GM12891 (cell line): ENCODE results near the gene MBD3.

Experiments used
- POLR2A ChIP-seq: IDR thresholded peaks from 2 replicates; pipeline ENCODE4 v1.6.1; 2011; ENCODE audit warnings: low read depth, low read length, control low read depth
- TAF1 ChIP-seq: IDR thresholded peaks from 2 replicates; pipeline ENCODE4 v1.6.1; 2011; ENCODE audit warnings: low read depth, low read length, control low read depth

DNA sequence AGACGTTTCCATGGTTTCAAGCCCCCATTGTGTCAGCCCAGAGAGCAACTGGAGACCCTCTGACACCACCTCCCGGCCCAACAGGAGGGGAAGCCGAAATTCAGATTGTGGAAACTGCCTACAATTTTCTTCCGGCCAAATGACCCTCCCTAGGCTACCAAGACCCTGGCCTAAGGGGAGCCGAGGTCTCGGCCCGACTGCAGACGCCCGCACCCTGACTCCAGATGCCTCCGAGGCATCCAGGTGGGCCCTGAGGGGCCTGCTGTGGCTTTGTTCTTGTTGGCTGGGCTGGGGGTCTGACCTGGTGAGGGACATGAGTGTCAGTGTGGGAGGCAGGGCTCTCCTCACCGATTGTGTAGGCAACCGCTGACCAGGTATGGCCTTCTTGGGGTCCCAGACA is 34.1 kb downstream of the MBD3 start:
- TF ChIP-seq POLR2A (no peak), TAF1 (no peak)
